IMR-90 (cell line): ENCODE data around the gene GIPC3. TPM values are rescaled to one million over a fixed set of nuclear protein-coding genes. Genes with fewer than 3 reads are reported as not detected.

Experiments used
- ATAC-seq: fragments of 200-7000 bp; cut with Tn5 transposase; 2 replicates; pipeline ENCODE4 v1.9.1; 2020; ENCODE audit warnings: low read depth, mild to moderate bottlenecking, moderate library complexity
- BruUV-seq: library from RNA; stranded (reverse); fragments of 400-500 nt; replicated peaks from 2 replicates; lab custom pipeline; 2021; lab: Mats Ljungman, UMichigan
- CTCF ChIA-PET: fragments of 300-600 bp; formaldehyde crosslinking; extraction: SDS; loops from one replicate; lab custom pipeline; 2021; ENCODE audit warnings: antibody characterized with exemption; lab: Yijun Ruan, JAX
- POLR2A ChIA-PET: fragments of 300-600 bp; sonication (Branson Sonifier 250); formaldehyde crosslinking; loops from one replicate; lab custom pipeline; 2022; ENCODE audit warnings: antibody characterized with exemption; ENCODE audit not compliant: unreplicated experiment; lab: Charles Lee
- DNase-seq: peaks from one replicate; pipeline ENCODE4 v3.0.0; 2013
- H2AFZ ChIP-seq: replicated peaks from 2 replicates; pipeline ENCODE3; 2013; ENCODE audit warnings: low read length, mild to moderate bottlenecking; ENCODE audit not compliant: poor library complexity
- H2AK5ac ChIP-seq: 2 replicates; pipeline ENCODE4 v1.6.1; 2013; ENCODE audit warnings: low read depth, low read length, inconsistent platforms
- H2AK9ac ChIP-seq: replicated peaks from 2 replicates; pipeline ENCODE3; 2013; ENCODE audit warnings: mild to moderate bottlenecking, low read depth, low read length, moderate library complexity; ENCODE audit not compliant: poor library complexity
- H2BK120ac ChIP-seq: 2 replicates; pipeline ENCODE4 v1.6.1; 2013; ENCODE audit warnings: low read depth, low read length, inconsistent platforms
- H2BK15ac ChIP-seq: 3 replicates; pipeline ENCODE4 v1.6.1; 2013; ENCODE audit warnings: low read depth, low read length, inconsistent platforms
- H2BK20ac ChIP-seq: 2 replicates; pipeline ENCODE4 v1.6.1; 2013; ENCODE audit warnings: low read depth, mild to moderate bottlenecking, inconsistent platforms, low read length, moderate library complexity
- H2BK5ac ChIP-seq: 2 replicates; pipeline ENCODE4 v1.6.1; 2013; ENCODE audit warnings: mild to moderate bottlenecking, low read depth, low read length, inconsistent platforms; ENCODE audit not compliant: poor library complexity, severe bottlenecking
- H3K14ac ChIP-seq: replicated peaks from 2 replicates; pipeline ENCODE4 v1.6.1; 2013; ENCODE audit warnings: low read depth, low read length, inconsistent platforms
- H3K18ac ChIP-seq: 2 replicates; pipeline ENCODE4 v1.6.1; 2013; ENCODE audit warnings: low read depth, low read length, control low read depth
- H3K23ac ChIP-seq: 2 replicates; pipeline ENCODE4 v1.6.1; 2013; ENCODE audit warnings: low read depth, low read length, inconsistent platforms
- H3K27ac ChIP-seq: 2 replicates; pipeline ENCODE4 v1.5.1; 2013; ENCODE audit warnings: mild to moderate bottlenecking, control low read depth, low read length; ENCODE audit not compliant: insufficient read depth
- H3K27me3 ChIP-seq: 2 replicates; pipeline ENCODE4 v1.6.1; 2013; ENCODE audit warnings: low read length; ENCODE audit not compliant: control insufficient read depth, insufficient read depth
- H3K36me3 ChIP-seq: 2 replicates; pipeline ENCODE4 v1.6.1; 2013; ENCODE audit warnings: low read length, mixed read lengths; ENCODE audit not compliant: control insufficient read depth, insufficient read depth
- H3K4ac ChIP-seq: 2 replicates; pipeline ENCODE4 v1.6.1; 2013; ENCODE audit warnings: low read depth, low read length, inconsistent platforms
- H3K4me1 ChIP-seq: 2 replicates; pipeline ENCODE4 v1.6.1; 2013; ENCODE audit warnings: low read length, mixed read lengths; ENCODE audit not compliant: control insufficient read depth, insufficient read depth
- H3K4me2 ChIP-seq: 2 replicates; pipeline ENCODE4 v1.6.1; 2013; ENCODE audit warnings: low read depth, mild to moderate bottlenecking, control low read depth, low read length, moderate library complexity
- H3K4me3 ChIP-seq: 2 replicates; pipeline ENCODE4 v1.5.1; 2013; ENCODE audit warnings: low read depth, mild to moderate bottlenecking, control low read depth, low read length, moderate library complexity; ENCODE audit not compliant: insufficient read depth
- H3K56ac ChIP-seq: 2 replicates; pipeline ENCODE4 v1.6.1; 2013; ENCODE audit warnings: low read length, inconsistent platforms; ENCODE audit not compliant: insufficient read depth; ENCODE audit errors: extremely low read depth
- H3K79me1 ChIP-seq, 2 experiments: 2 replicates each; pipeline ENCODE4 v1.6.1; 2013; ENCODE audit warnings: low read length in 2 of 2, inconsistent platforms in 1 of 2, low read depth in 1 of 2
- H3K9ac ChIP-seq: 2 replicates; pipeline ENCODE4 v1.6.1; 2013; ENCODE audit warnings: low read depth, low read length, control low read depth
- H3K9me1 ChIP-seq: 2 replicates; pipeline ENCODE4 v1.6.1; 2013; ENCODE audit warnings: low read length, inconsistent platforms; ENCODE audit not compliant: insufficient read depth
- H3K9me3 ChIP-seq: 2 replicates; pipeline ENCODE4 v1.6.1; 2013; ENCODE audit warnings: low read length; ENCODE audit not compliant: control insufficient read depth, insufficient read depth
- H4K20me1 ChIP-seq: 2 replicates; pipeline ENCODE4 v1.6.1; 2013; ENCODE audit warnings: low read length, inconsistent platforms; ENCODE audit not compliant: insufficient read depth
- H4K5ac ChIP-seq: 2 replicates; pipeline ENCODE4 v1.6.1; 2013; ENCODE audit warnings: mild to moderate bottlenecking, low read depth, low read length, control low read depth
- H4K8ac ChIP-seq, 2 experiments: 2 replicates each; pipeline ENCODE4 v1.6.1; 2013; ENCODE audit warnings: low read depth in 2 of 2, low read length in 2 of 2, control low read depth in 1 of 2, inconsistent platforms in 1 of 2
- H4K91ac ChIP-seq: 2 replicates; pipeline ENCODE4 v1.6.1; 2013; ENCODE audit warnings: low read depth, low read length, inconsistent platforms; ENCODE audit not compliant: insufficient read depth
- CHD1 ChIP-seq: IDR thresholded peaks from 2 replicates; pipeline ENCODE4 v1.6.1; 2012; ENCODE audit warnings: low read depth, low read length, improper control_type of control experiment
- NFE2L2 ChIP-seq: fragments of 150-350 bp; IDR thresholded peaks from 2 replicates; pipeline ENCODE4 v1.6.1; 2016; ENCODE audit warnings: low read depth, mild to moderate bottlenecking, low read length
- WGBS, 2 experiments: methylation state at CpG; one replicate each; pipeline versions ENCODE4 v1.1.5 to v1.1.7; 2013; ENCODE audit warnings: missing lambda C conversion rate in 2 of 2; ENCODE audit not compliant: insufficient read length in 1 of 2; ENCODE audit errors: extremely low coverage in 2 of 2; 5-methylcytosine and 5-hydroxymethylcytosine counted together
- dilution Hi-C: fragments of 300-500 bp; cut with HindIII; formaldehyde crosslinking; loops from one replicate; pipeline ENCODE4 v1.14.3; 2018; ENCODE audit warnings: low sequenced_read_pairs; ENCODE audit not compliant: unreplicated experiment
- in situ Hi-C: fragments of 300-500 bp; cut with MboI; formaldehyde crosslinking; loops from 3 replicates; pipeline ENCODE4 v1.14.3; 2019; ENCODE audit warnings: low sequenced_read_pairs, inconsistent platforms, mixed read lengths
- intact Hi-C: fragments of 100-400 bp; cut with micrococcal nuclease; formaldehyde crosslinking; loops from 2 replicates; pipeline ENCODE4 v1.10.0; 2022
- polyA plus RNA-seq, 3 experiments: library from polyadenylated mRNA; depleted of rRNA; stranded (reverse); fragments of >200 nt; gene quantifications; 2 replicates each; pipeline ENCODE4 v1.2.3, GENCODE V29; 2012; ENCODE audit warnings: low replicate concordance in 1 of 3
- total RNA-seq: library from RNA; depleted of rRNA; stranded (reverse); fragments of >200 nt; gene quantifications from 2 replicates; pipeline ENCODE4 v1.2.3, GENCODE V29; 2012

The GIPC3 gene
- total and polyA plus RNA-seq, 2 of the 4 experiments (the other 2 are of a cell fraction): under 0.01 to 0.36 TPM

DNA sequence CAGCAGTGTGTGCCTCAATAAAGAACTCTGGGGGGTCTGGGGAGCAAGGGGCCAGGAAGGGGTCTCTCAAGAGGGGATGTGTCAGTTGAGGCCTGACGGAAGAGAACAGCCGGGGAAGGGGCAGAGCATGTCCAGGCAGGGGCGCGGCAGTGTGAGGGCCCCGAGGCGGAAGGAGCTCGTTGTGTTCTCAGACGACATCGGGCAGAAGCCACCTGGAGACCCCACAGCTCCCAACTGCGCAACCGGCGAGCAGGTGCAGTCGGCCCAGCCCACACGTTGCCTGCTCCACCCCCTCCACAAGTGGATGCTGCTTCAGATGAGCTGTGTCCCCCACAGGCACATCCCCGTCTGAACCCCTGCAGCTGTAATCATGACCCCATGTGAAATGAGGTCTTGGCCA is 36.4 kb downstream of the GIPC3 start:
- CTCF ChIA-PET: no interaction called here
- BruUV-seq: no TSS peak

More for the DNA sequence above, 36.4 kb downstream of the GIPC3 start:
- Histone ChIP-seq H4K5ac (no peak overlapping the region), H3K36me3 (peaks cover 26% of the 10 kb centered on the region), H3K27ac (no peak overlapping the region), H3K56ac (no peak overlapping the region), H2BK15ac (no peak overlapping the region), H2BK5ac (no peak overlapping the region), H4K91ac (no peak overlapping the region), H2AK9ac (no peak overlapping the region), H2AK5ac (no peak overlapping the region), H3K9me3 (no peaks in the 10 kb centered on the region), H3K4me1 (peaks cover 8% of the 10 kb centered on the region), H3K4ac (no peak overlapping the region), H3K9me1 (no peaks in the 10 kb centered on the region), H3K18ac (no peak overlapping the region), H3K79me1 (peaks cover 14 to 41% of the 10 kb centered on the region in 2 experiments; a peak in 3 of 4 replicates), H2BK120ac (no peak overlapping the region), H3K4me2 (no peak overlapping the region), H3K9ac (no peak overlapping the region), H4K8ac (no peak overlapping the region), H3K14ac (no peak overlapping the region), H2AFZ (no peak overlapping the region), H3K27me3 (no peaks in the 10 kb centered on the region), H4K20me1 (peaks cover 24% of the 10 kb centered on the region), H3K4me3 (no peak overlapping the region), H3K23ac (no peak overlapping the region), H2BK20ac (no peak overlapping the region)
- TF ChIP-seq NFE2L2: no peak
- TF ChIP-seq CHD1: no peak
- ATAC-seq: no peak
- POLR2A ChIA-PET: no interaction called here
- no peak for DNase-seq
- in situ Hi-C loops: loop anchor here (25.0 kb wide), 1 partner anchor 309 kb away; no protein-coding TSS in a partner anchor
- dilution Hi-C loops: no loop called here
- intact Hi-C loops: no loop called here
- WGBS, 2 experiments: 92% methylated on average over 2 of the region's 15 CpGs; no CpG with 5 or more reads in 1 of the 2 experiments
